GM12891 (cell line): ENCODE results near the gene TRPV5.

ENCODE experiments used
- DNase-seq: peaks from one replicate; pipeline ENCODE4 v3.0.0; 2011; ENCODE audit warnings: low spot score; ENCODE audit not compliant: insufficient read length
- FAIRE-seq: peaks from 2 replicates; lab custom pipeline; 2011; peaks lifted over from hg19 to GRCh38; lab: Jason Lieb, UNC
- PAX5 ChIP-seq: IDR thresholded peaks from 2 replicates; pipeline ENCODE4 v1.6.1; 2011; ENCODE audit warnings: low read length, moderate library complexity, mild to moderate bottlenecking; ENCODE audit not compliant: insufficient read depth, severe bottlenecking
- POLR2A ChIP-seq: IDR thresholded peaks from 2 replicates; pipeline ENCODE4 v1.6.1; 2011; ENCODE audit warnings: low read depth, low read length, control low read depth
- POLR2AphosphoS5 ChIP-seq: IDR thresholded peaks from 2 replicates; pipeline ENCODE4 v1.6.1; 2011; ENCODE audit warnings: low read depth, low read length, control low read depth
- POU2F2 ChIP-seq: IDR thresholded peaks from 2 replicates; pipeline ENCODE4 v1.6.1; 2011; ENCODE audit warnings: low read depth, mild to moderate bottlenecking, control low read depth, low read length, moderate library complexity
- SPI1 ChIP-seq: IDR thresholded peaks from 2 replicates; pipeline ENCODE4 v1.6.1; 2011; ENCODE audit warnings: low read depth, low read length, control low read depth
- TAF1 ChIP-seq: IDR thresholded peaks from 2 replicates; pipeline ENCODE4 v1.6.1; 2011; ENCODE audit warnings: low read depth, low read length, control low read depth

The TRPV5 gene

DNA sequence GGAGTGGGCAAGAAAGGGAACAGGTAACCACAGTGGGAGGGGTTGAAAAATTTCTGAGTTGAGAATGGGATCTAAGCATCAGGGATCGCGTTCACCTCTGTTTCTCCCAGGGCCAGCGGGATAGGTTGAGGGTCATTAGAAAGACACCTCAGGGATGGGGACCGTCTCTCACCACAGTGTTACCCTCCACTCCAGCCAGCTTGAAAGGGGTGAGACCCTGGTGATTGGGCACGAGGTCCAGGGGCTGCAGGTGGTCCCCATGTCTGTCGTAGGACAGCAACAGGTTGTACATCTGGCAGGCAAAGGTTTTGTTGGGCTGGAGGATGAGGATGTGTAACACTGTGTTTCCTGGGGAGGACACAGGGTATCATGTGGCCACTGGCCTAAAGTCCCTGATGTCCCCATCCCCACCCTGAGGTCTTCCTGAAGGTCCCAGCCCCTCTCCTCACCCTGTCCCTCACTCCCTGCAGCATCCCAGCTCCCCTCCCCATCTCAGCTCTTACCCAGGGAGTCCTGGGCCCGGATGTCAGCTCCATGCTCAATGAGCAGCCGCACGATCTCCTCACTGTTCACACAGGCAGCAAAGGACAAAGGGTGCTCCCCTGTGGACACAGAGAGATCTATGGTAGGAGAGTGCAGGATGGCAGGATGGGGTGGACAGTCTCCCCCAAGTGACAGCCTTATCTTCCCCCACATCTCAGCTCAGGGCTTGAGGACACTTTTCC is 57.1 kb downstream of the TRPV5 start:
- DNase-seq (no peak), FAIRE-seq (no peak)
- no peak for TF ChIP-seq PAX5
- TF ChIP-seq POU2F2, result no peak
- TF ChIP-seq SPI1, result no peak
- TF ChIP-seq POLR2A, result no peak
- no peak for TF ChIP-seq POLR2AphosphoS5
- no peak for TF ChIP-seq TAF1

DNA sequence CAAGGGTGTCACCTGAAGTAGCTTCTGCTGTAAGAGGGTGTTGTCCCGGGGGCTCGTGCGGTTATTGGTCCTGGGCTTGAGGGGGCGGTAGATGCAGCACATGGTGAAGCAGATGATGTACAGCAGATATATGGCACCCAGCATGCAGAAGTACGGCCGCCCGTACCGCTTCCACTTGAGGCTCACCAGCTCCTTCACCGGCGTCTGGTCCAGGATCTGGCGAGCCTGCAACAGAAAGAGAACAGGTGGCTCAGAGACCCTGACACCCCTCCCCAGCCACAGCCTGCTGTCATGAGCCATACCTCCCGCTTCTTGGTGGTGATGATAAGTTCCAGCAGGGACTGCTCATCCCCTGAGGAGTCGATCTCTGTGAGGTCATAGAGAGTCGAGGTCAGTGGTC is 58.1 kb downstream of the TRPV5 start:
- FAIRE-seq (no peak), DNase-seq (no peak)
- TF ChIP-seq POLR2AphosphoS5, result no peak
- TF ChIP-seq TAF1, result no peak
- TF ChIP-seq POLR2A, result no peak
- no peak for TF ChIP-seq PAX5
- no peak for TF ChIP-seq POU2F2
- no peak for TF ChIP-seq SPI1

DNA sequence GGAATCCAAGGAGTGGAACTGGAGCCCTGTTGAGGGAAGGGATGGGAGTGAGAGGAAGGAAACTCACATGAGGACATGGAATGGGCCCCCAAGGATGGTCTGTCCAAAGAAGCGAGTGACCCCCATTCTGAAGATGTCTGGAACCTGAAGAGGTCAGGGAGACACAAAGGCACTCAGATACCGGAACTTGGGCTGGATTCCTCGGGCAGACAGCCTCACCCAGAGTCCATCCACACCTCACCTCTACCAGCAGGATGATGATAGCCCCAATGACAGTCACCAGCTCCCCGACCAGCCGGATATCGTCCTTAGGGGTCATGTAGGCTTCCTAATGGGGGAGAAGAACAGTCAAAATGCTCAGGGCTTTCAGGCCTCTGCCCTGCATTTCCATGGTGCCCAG is 58.7 kb downstream of the TRPV5 start:
- no peak for DNase-seq
- no peak for FAIRE-seq
- TF ChIP-seq SPI1 (no peak), PAX5 (no peak), POLR2AphosphoS5 (no peak), POLR2A (no peak), TAF1 (no peak), POU2F2 (no peak)

DNA sequence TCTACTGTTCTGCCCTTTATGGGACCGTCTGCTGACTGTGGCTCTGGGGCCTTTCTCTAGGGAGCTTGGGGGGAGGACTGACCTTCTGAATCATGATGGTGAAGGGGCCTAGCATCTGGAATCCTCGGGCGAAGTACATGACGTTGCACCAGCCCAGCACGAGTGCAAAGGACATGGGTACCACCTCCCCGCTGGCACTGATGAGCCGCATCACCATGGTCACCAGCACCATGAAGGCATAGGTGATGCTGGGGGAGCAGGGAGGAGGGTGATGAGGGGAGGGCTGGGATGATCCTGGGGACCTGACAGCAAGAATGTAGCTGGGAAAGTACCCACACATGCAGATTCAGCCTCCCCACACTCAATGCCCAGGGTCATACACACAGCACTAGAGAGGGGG is 59.1 kb downstream of the TRPV5 start:
- TF ChIP-seq POU2F2 (no peak), POLR2AphosphoS5 (no peak), PAX5 (no peak), SPI1 (no peak), TAF1 (no peak), POLR2A (no peak)
- no peak for FAIRE-seq

DNA sequence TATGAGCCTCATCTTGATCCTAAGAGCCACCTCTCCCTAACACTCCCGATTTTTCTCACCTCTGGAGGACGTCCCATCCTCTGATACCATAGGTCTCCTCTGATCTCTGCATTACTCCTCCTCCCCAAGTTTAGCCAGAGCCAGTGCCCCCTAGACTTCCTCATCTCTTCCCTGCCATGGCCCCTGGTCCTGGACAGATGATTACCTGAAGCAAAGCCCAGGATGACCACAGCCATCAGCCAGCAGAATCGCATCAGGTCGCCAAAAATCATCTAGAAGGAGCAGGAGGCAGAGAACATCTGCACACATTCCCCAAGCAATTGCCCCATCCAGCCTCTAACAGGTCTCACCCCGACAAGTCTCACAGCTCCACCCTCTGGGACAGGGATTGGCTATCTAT is 59.7 kb downstream of the TRPV5 start:
- FAIRE-seq (no peak), DNase-seq (no peak)
- no peak for TF ChIP-seq POU2F2
- TF ChIP-seq TAF1, result no peak
- no peak for TF ChIP-seq SPI1
- TF ChIP-seq POLR2A, result no peak
- TF ChIP-seq POLR2AphosphoS5, result no peak
- TF ChIP-seq PAX5, result no peak

More for the DNA sequence above, 59.1 kb downstream of the TRPV5 start:
- DNase-seq, result no peak

DNA sequence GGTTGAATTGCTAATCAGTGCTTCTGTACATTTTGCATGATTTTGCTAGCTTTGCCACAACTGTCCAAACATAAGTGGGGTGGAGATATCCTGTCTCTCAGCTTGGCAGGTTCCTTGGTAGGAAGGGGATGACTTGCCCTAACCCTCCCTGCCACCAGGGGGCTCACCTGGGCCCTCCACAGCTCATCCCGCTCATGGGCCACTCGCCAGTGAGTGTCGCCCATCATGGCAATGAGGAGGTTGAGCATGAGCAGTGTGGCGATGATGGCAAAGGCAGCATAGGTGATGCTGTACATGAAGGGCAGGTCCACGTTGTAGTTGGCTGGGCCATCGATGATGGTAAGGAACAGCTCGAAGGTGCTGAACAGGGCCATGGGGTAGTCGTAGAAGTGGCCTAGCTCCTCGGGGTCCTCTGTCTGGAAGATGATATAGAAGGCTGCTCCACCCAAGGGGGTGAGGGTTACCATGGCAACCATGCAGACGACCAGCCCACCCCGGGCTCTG is 60.2 kb downstream of the TRPV5 start:
- peak; percentile 86 for FAIRE-seq
- TF ChIP-seq POLR2AphosphoS5 (no peak), POU2F2 (no peak), PAX5 (no peak), POLR2A (no peak)
- DNase-seq, result peak; percentile 68

DNA sequence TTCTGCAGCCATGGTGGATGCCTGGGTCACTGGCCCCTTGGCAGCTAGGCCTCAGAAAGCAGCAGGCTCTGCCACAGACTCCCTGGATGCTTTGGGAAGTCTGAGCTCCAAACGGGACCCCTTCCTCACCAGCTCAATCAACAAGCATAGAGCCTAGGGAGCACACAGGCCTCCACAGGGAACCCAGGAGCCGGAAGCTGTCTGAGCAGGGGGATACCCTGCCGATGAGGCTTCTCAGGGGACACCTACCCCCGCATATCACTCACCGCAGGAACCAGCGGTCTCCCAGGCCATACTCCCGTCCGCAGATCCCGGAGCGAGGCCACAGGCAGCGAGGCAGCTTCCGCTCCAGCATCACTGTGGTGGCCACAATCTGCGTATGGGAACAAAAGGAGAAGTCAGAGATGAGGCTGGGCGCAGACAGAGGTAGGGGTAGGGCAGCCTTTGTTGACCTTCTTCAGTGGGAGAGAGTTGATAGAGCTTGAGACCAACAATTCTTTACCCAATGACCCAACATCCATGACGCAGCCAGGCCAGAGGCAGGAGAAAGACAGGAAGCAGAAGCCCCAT is 61.4 kb downstream of the TRPV5 start:
- DNase-seq (no peak), FAIRE-seq (no peak)
- no peak for TF ChIP-seq SPI1

DNA sequence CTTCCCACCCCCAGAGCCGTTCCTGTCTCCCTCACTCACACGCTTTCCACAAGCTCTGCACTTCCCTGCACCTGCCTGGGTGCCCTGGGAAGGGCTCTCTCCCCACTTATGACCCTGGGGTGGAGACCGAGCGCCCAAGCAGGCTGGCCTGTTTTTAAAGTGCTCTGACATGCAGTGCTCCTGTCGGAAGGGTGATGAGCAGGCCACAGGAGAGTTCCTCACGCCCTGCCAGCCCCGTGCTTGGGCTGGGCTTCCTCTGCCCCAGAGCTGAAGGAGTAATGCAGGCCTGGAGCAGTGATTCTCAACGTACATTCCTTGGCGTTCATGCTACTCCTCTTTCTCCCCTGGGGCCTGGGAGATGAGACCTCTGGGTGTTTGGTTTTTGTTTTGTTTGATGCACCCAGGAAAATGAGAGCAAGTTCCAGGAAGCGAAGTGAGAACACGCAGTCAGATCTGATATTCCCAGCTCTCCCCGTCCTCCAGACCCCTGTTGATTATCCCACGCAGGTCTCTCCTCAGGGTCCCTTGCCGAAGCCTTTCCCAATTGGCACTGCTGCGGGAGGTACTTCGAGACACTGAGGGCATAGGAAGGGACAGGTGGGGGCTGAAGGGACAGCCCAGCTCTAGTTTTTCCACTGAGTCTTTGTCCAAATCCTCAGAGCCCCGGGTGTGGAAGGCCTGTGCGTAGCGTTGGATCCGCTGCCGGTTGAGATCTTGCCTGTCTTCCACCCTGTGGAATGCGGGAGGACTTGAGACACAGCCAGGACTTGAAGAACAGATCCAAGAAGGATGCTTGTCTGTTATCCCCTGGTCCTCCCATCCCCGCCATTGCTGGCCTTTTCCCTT is 62.1 kb downstream of the TRPV5 start:
- no peak for TF ChIP-seq POU2F2
- TF ChIP-seq PAX5, result no peak
- no peak for TF ChIP-seq SPI1
- TF ChIP-seq POLR2A, result no peak
- TF ChIP-seq POLR2AphosphoS5, result no peak
- TF ChIP-seq TAF1, result no peak
- no peak for DNase-seq
- FAIRE-seq, result no peak

DNA sequence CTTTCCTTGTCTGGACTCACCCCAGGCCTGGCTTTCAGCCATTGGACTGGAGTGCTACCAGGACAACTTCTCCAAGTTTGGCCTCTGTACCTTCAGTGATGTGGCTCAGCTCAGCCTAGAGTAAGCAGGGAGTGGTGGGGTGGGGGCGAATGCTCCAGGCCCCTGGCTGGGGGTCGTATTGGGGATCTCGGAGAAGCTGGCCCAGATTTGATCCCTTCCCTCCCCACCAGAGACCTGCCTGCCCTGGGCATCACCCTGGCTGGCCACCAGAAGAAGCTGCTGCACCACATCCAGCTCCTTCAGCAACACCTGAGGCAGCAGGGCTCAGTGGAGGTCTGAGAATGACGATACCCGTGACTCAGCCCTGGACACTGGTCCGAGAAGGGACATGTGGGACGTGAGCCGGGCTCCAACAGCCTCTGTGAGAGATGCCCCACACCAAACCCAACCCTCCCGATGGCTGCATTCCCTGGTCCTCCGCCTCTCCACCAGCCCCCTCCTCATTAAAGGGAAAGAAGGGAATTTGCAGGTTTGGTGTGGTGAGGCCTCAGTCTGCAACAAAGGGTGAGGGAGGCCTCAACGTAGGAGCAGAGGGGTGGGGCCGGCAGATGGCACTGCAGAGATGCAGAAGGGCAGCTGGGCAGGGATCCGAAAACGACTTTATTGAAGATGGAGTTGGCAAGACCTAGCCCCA is 62.8 kb downstream of the TRPV5 start:
- DNase-seq, result no peak
- no peak for FAIRE-seq
- TF ChIP-seq POU2F2, result no peak
- no peak for TF ChIP-seq POLR2AphosphoS5
- TF ChIP-seq TAF1, result no peak
- no peak for TF ChIP-seq PAX5
- no peak for TF ChIP-seq POLR2A
- TF ChIP-seq SPI1, result no peak
